DND-41 (cell line): Measurements from ENCODE around the gene GATAD2B.

ENCODE experiments used
- CTCF ChIP-seq: IDR thresholded peaks from 2 replicates; pipeline ENCODE4 v1.5.1; 2012; ENCODE audit warnings: borderline replicate concordance, low read length, moderate library complexity, mild to moderate bottlenecking; ENCODE audit not compliant: poor library complexity, severe bottlenecking; ENCODE audit errors: extremely low read depth
- EZH2 ChIP-seq: IDR thresholded peaks from 3 replicates; pipeline ENCODE4 v1.6.1; 2012; ENCODE audit warnings: borderline replicate concordance, low read depth, mild to moderate bottlenecking, moderate library complexity, low read length, inconsistent platforms; ENCODE audit not compliant: severe bottlenecking

GRCh38 chr1:153880024-153880423, 42.7 kb downstream of the GATAD2B start:
- TF ChIP-seq CTCF (no peak), EZH2 (no peak)
